Measurements from ENCODE around the gene LAMA5.

DNA sequence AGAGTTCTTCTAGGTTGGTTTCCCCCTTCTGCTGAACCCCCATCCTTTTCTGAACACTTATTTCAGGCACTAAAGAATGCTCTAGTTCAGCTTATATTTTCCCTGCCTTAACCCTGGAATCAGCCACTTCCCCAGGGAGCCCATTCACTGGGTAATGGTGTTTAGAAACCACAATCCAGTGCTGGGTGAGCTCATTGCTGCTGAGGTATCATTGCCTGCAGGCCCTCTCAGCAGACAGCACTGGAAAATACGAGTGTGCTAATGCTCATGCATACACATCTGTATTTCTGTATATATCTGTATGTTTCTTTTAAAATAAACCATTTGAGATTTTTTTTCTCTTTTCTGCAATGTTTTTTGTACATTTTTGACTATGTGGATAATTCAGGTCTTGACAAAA, 101.7 kb downstream of the LAMA5 start:
- TF ChIP-seq, protein P1, sequence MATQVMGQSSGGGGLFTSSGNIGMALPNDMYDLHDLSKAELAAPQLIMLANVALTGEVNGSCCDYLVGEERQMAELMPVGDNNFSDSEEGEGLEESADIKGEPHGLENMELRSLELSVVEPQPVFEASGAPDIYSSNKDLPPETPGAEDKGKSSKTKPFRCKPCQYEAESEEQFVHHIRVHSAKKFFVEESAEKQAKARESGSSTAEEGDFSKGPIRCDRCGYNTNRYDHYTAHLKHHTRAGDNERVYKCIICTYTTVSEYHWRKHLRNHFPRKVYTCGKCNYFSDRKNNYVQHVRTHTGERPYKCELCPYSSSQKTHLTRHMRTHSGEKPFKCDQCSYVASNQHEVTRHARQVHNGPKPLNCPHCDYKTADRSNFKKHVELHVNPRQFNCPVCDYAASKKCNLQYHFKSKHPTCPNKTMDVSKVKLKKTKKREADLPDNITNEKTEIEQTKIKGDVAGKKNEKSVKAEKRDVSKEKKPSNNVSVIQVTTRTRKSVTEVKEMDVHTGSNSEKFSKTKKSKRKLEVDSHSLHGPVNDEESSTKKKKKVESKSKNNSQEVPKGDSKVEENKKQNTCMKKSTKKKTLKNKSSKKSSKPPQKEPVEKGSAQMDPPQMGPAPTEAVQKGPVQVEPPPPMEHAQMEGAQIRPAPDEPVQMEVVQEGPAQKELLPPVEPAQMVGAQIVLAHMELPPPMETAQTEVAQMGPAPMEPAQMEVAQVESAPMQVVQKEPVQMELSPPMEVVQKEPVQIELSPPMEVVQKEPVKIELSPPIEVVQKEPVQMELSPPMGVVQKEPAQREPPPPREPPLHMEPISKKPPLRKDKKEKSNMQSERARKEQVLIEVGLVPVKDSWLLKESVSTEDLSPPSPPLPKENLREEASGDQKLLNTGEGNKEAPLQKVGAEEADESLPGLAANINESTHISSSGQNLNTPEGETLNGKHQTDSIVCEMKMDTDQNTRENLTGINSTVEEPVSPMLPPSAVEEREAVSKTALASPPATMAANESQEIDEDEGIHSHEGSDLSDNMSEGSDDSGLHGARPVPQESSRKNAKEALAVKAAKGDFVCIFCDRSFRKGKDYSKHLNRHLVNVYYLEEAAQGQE (IDR thresholded peaks at IDR 0.05; ENCODE audit: insufficient read depth in 1 of 2, low read depth in 2 of 2, low read length in 2 of 2) = no peak
- no peak for TF ChIP-seq POLR2AphosphoS5 (IDR thresholded peaks at IDR 0.05; ENCODE audit: low read depth, low read length)
- TF ChIP-seq TAF1 (IDR thresholded peaks at IDR 0.05; ENCODE audit: borderline replicate concordance, insufficient read depth, low read length) = no peak

Data from PFSK-1 (cell line).